Heart left ventricle (tissue), 13 donors: ENCODE data around the gene TMBIM4.

Experiments
- POLR2A ChIP-seq, 2 donors: fragments of 450-650 bp; IDR thresholded peaks; one replicate each; pipeline ENCODE4 v1.6.1; 2017; ENCODE audit warnings: antibody characterized with exemption in 2 of 2, mild to moderate bottlenecking in 2 of 2, moderate library complexity in 2 of 2
- TF ChIP-seq, protein P1 (sequence below), 12 donors: fragments of 200-600 bp; sonication (generic) in 4 of 12; IDR thresholded peaks; one replicate each; pipeline versions ENCODE4 v1.5.0 to v1.8.0; 2018 to 2022; ENCODE audit warnings: antibody characterized with exemption in 12 of 12, mild to moderate bottlenecking in 5 of 12
- donor health status: ischemic (EF 13 %, LVEDD 7.1; RV severe dilation, severe dysfunction).
- donor health status: DM: no; HTN: yes; CAD: no.
- donor health status: DM: no; HTN: no; CAD: no.
- donor health status: ischemic (EF 25% LVEDD 6.9; RV normal size, moderate dysfunction).
- donor health status: ischemic (EF 25% LVEDD 5.7; RV mildly dilated, moderate dysfunction).
- donor health status: ischemic (EF 35%, LVEDD 5.7; RV mildly dilated, moderate dysfunction).
- donor health status: nonischemic (EF 11% LVEDD 7.7; RV severe dilation, severe dysfunction).
- donor health status: DM: yes; HTN: yes; CAD: no.
- donor health status: PGD.
- donor health status: ischemic (EF 29% LVEDD 5.4; RV normal size, mild dysfunction).
- donor health status: nonischemic (EF 23%, LVEDD 6.1; RV moderate dilation, normal function).

GRCh38 chr12:66118240-66118891 lies 51.4 kb downstream of the TMBIM4 start:
- TF ChIP-seq, protein P1, sequence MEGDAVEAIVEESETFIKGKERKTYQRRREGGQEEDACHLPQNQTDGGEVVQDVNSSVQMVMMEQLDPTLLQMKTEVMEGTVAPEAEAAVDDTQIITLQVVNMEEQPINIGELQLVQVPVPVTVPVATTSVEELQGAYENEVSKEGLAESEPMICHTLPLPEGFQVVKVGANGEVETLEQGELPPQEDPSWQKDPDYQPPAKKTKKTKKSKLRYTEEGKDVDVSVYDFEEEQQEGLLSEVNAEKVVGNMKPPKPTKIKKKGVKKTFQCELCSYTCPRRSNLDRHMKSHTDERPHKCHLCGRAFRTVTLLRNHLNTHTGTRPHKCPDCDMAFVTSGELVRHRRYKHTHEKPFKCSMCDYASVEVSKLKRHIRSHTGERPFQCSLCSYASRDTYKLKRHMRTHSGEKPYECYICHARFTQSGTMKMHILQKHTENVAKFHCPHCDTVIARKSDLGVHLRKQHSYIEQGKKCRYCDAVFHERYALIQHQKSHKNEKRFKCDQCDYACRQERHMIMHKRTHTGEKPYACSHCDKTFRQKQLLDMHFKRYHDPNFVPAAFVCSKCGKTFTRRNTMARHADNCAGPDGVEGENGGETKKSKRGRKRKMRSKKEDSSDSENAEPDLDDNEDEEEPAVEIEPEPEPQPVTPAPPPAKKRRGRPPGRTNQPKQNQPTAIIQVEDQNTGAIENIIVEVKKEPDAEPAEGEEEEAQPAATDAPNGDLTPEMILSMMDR (IDR thresholded peaks at IDR 0.05): no peak
- no peak for TF ChIP-seq POLR2A (IDR thresholded peaks at IDR 0.05)
